ENCODE measurements around the gene CACTIN. TPM values are rescaled to one million over a fixed set of nuclear protein-coding genes. Genes with fewer than 3 reads are reported as not detected.
"Not testable (repeated sequence)": the region's sequence is repeated elsewhere in the genome, so short reads cannot be mapped to it uniquely, and the experiment has no call there.

The CACTIN gene
- 10.5 and 13.0 TPM in 2 replicates for total RNA-seq (2014; rRNA removed; shearing (Covaris generic))
- polyA plus RNA-seq (2014; cell fraction: nucleus; rRNA removed) = 41.2 and 48.9 TPM in 2 replicates

DNA sequence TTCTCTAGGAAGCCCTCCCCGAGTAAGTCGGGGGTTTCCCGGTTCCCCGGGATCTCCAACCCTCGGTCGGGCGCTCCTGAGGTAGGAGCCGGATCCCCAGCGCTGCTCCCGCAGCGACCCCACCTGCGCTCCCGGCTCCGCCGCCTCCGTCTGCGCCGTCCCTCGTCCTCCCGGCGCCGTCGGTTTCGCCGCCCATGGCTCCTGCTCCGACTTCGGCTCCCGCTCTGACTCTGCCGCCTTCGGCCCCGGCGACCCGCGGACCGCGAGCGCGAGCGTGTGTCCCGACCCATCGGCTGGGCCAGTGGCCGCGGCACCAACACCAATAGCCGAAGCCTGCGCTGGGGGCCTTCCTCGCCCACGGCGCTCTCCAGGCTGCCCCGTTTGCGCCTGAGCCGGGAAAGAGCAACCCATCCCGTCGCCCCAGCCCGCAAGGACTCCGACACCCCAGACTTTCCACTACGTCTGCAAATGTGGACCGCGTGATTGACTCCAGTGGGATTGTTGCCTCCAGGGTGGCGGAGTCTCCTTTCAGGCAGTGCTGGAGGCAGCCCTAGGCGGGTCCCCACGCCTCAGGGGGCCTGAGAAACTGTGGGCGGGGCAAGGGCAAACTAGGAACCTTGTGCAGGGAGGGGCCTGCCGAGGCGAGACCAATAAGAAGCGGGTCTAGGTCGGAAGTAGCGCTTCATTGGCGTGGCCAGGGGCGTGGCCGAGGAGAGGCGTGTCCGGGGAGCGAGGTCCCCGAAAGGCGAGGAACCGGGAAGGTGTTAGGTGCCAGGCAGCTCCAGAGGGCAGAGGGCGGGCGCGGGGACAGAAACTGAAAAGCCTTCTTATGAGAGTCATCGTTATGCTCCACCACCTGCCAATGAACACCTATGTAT lies at the start of gene CACTIN:
Gene CACTIN, minus strand, starts transcription at position 318 of the 878 bp plus-strand sequence. Its CDS starts 28 bp downstream, at position 290.
- DNase-seq (ENCODE audit: extremely low read depth, low read depth) = peak; percentile 97

DNA sequence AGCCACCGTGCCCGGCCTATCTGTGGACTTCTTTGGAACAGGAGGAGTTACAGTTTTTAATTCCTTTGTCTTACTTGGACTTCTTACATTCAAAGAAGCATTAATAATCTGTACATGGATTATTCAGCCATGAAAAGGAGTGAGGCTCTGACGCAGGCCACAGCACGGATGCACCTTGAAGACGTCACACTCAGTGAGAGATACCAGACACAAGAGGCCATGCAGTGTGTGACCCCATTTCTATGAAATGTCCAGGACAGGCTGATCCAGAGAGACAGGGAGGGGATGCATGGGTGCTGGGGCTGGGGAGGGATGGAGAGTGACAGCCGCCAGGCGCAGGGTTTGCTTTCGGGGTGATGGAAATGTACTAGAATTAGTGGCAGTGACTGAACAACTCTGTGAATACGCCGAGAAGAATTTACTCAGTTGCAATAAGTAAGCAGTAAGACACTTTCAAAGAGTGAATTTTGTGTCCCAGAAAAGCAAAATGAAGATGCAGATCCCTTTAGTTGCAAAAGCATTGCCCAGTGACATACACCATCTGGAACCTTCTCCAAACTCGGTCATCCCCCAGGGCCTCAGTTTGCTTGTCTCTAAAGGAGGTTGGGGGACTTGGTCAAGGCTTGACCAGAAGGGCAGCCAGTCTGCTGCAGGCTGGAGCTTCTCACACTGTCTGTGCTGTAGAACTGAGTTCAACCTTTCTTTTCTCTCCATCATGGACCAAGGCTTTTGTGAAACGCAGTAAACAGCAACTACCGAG lies 48.4 kb upstream of the CACTIN start:
- DNase-seq (ENCODE audit: extremely low read depth, low read depth) = no peak

DNA sequence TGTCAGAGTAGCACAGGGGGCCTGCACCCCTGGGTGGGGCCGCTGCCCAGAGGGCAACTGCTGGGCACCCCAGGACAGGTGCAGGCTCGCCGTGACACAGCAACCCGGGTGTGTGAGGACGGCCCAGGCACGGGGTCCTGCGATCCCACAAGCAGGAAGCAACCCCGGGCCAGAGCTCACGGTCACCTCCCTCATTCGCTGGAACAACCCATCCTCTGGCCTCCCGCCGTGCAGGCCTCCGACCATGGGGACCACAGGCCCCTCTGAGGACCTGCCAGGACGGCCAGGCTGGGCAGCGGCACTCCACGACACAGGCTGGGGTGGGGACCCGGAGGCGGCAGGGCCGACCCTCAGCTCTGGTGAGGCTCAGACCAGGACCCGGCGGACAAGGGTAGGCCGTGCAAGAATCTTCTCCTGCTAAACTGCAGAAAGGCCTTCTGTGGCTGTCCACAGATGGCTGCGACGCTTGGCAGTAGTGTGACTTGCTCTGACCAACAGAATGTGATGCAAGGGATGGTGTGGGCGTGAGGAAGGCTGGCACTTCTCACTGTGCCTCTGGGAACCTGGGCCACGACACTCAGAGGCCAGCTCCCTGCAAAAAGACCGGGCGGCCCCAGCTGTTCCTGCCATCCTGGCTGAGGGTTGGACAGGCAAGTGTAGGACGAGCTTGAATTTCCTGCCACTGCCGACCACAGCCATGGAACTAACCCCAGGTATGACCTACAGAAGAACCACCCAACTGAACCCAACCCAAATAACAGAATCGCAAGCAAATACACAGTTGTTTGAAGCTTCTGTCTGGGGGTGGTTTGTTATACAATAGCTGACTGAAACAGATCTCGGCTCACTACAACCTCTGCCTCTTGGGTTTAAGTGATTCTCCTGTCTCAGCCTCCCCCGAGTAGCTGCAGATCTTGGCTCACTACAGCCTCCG lies 47.2 kb upstream of the CACTIN start:
- no peak for DNase-seq (ENCODE audit: extremely low read depth, low read depth)

DNA sequence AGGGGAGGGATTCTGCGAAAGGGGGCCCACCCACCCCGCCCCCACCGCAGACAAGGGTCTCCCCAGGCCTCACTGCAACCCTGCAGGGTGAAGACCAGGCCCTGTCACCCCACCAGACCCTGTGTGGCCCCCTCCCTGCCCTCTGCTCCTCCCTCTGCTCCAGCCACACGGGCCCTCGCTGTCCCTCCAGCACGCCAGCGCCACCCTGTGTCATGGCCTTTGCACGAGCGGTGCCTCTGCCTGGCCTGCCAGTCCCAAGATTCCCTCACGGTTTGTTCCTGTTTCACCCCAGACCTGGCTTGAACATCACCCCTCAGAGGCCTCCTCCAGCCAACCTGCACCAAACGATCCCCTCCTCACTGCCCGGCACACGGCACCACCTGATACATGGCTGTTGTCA lies 46.4 kb upstream of the CACTIN start:
- DNase-seq (ENCODE audit: extremely low read depth, low read depth) = no peak

DNA sequence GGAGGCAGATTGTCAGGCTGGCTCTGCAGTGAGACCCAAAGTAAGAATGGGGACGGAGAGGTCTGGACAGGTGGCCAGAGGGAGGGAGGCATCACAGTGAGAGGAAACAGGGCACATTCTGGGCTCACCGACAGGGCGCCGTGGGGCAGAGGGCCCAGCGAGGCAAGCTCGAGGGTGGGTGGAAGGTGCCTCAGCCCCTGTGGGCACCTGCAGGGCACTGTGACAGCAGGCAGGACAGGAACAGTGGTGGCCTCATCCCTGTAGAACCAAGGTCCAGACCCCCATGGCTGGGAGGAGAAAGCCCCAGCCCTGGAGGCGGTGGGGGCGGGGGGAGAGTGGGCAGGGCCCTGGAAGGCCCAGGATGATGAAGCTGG lies 46.0 kb upstream of the CACTIN start:
- no peak for DNase-seq (ENCODE audit: extremely low read depth, low read depth)

DNA sequence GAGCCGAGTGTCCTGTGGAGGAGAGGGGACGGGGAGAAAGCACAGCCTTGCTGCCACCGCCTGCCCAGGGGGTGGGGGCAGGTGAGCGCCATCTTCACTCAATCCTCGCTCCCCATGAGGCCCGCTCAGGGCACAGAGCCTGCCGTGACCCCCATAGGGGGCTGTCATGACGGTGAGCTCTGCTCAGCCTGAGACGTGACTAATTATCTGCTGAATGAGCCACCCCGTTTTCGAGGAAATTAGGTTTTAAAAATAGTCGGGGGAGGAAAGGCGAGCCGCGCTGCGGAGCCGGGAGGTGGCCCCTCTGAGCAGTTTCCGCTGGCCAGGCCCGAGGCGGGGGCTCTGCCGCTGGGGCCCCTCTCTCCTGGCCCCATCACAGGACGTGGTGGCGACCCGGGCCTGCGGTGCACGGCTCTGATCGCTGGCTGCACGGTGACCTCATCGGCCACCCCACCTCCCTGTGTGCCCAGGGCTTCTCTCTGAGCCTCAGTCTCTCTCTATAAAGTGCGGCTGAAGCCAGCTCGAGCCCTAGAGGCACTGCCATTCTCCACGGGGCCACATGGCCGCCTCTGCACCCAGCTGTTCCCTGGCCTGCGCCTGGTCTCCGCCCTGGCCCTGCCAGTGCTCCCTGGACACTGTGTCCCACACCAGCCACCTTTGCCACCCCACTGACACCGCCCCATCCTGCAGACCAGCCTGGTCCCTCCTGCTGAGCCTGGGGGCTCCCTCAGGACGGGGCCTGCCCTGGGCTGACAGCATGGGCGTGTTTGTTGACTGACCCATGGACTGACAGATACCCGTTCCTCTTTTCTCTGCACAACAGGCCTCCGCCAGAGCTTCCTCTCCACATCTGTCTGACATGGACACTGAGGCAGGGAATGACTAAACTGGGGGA lies 45.3 kb upstream of the CACTIN start:
- no peak for DNase-seq (ENCODE audit: extremely low read depth, low read depth)

DNA sequence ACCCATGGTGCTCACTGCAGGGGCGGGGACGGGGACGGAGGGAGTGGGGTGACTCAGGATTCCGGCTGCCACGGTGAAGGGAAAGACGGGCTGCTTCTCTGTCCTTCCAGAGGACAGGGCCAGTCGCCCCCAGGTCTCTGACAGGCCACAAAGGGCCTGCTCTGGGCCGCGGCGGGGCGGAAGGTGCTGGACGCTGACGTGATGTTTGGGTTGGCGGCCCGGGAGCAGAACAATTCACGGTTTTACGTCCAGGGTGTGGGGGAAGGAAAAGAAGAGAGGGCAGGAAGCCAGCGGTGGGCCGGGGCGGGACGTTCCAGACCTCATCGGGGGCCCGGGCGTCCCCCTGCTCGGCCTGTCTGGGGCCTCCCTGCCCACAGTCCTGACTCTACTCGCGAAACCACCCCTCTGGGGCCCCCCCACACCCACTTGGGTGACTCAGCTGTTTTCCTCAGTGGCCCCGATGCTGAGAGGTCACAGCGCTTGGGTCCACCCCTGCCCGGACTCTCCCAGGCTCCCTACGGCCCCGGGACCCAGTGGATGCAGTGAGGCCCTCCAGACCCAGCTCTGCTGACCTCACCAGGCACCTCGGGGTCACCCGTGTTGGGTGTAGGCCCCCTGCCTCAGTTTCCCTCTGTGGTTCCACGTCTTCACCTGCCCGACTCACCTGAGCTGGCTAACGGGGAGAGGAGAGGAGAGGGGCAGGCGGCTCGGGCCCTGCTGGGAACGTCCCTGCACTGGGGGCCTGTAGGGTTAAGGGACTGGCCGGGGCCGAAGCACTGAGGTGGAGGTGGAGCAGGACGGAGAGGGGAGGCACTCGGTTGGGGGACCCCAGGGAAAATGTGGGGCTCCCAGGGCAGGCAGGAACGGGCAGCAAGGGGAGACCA lies 44.4 kb upstream of the CACTIN start:
- DNase-seq (ENCODE audit: extremely low read depth, low read depth) = peak; percentile 54

DNA sequence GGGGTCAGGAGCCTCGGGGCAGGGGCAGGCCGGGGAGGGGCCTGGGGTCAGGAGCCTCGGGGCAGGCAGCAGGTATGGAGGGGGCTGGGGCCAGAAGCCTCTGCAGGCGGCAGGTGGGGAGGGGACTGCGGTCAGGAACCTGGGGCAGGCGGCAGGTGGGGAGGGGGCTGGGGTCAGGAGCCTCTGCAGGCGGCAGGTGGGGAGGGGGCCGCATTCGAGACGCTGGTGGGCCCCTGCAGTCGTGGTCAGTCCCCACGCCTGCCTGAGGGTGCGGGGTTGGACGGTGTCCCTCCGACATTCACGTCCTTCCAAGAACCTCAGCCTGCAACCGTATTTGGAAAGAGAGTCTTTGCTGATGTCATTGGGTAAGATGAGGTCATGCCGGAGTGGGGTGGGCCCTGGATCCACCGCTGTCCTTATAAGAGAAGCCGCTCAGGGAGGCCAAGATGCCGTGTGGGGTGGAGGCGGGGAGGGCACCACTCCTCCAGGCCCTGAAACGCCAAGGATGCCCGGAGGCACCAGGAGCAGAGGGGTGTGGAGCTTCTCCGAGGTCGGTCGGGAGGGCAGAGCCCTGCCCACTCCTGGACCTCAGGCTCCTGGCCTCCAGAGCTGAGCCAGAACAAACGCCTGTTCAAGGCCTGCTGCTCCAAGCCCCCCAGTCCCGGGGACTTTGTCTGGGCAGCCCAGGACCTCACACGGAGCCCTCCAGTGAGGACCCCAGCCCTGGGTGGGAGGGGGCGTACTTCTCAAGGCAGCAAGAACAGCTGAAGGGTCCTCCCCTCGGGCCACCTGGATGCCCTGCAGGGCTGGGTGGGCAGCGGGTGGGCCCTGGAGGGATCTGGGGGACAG lies 43.6 kb upstream of the CACTIN start:
- peak; percentile 86 for DNase-seq (ENCODE audit: extremely low read depth, low read depth)

DNA sequence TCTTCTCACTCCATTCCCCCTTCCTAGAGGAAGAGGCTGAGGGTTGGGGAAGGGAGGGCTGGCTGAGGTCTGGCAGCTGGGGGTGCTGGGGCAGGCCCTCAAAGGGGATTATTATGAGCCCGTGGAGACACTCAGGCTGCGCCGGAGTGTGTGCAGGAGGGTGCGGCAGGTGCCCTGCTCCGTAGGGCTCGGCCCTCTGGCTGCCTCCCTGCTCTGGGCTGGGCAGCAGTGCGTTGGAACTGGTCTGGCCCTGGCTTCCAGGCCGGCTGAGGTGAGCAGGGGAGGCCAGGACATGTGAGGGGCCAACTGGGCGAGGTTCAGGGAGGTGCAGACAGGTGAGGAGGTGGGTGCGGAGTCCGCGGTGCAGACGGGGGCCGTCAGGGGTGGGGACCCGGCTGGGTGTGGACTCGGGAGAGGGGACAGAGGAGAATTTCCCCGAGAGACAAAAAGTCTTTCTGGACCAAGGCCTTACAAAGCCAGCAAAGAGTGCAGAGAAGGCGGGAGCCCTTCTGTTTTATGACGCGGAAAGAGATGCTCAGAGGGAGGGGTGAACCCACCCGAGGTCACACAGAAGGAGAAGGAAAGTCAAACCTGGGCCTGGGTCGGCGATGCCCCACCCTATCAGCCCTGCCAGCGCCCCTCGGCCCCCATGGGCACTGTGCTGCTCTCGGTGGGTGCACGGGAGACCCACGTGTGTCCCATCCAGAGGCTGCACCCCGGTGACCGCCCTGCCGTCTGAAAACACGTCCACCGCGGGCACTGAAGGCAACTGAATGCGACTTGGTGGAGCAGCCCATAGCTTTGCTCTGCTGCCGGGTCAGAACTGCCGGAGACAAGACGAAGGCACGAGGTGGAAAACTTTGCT lies 42.7 kb upstream of the CACTIN start:
- DNase-seq (ENCODE audit: extremely low read depth, low read depth) = no peak

DNA sequence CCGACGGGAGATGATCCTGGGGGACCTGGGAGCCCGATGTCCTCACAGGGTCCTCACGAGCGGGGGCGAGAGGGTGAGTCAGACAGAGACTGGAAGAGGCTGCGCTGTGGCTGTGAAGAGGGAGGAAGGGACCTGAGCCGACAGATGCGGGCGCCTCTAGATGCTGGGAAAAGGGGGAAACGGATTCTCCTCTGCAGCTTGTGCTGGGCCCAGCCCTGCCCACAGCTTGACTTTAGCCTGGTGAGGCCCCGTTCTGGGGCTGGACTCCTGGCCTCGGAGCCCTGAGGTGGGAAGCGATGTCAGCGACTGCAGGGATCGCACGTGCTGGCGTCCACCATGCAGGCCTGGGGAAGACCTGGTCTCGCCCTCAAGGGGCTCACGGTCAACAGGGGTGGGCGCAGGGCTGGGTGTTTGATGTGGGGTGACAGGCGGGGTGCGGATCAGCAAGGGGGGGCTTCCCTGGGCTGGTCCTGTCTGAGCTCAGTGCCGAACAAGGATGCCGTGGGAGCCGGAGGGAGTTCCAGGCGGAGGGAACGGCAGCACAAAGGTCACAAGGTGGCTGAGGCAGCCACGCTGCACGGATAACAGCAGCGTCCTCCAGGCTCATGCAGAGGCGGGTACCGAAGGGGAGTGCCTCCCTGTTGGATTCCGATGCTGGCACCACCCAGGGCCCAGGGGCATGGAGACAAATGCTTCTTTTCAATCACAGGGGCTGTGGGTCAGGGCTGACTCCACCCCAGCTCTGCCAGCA lies 41.9 kb upstream of the CACTIN start:
- DNase-seq (ENCODE audit: extremely low read depth, low read depth) = no peak

DNA sequence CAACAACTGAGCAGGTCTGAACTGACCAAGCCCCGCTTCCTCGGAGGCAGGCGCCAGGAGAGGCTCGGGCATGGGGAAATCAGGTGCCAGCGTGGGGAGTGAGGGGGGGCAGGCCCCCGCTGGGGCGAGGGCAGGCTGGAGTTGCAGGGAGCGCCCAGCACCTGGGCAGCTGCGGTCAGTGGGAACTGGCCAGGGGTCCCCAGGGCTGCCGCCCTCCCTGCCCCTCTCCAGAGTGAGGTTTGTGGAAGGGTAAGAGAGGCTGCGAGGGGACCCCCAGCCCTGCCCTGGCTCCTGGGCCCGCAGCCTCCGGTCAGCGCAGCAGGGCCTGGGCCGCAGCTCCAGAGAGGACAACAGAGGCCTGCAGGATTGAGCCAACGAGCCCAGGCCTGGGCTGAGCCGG lies 41.2 kb upstream of the CACTIN start:
- DNase-seq (ENCODE audit: extremely low read depth, low read depth) = no peak

DNA sequence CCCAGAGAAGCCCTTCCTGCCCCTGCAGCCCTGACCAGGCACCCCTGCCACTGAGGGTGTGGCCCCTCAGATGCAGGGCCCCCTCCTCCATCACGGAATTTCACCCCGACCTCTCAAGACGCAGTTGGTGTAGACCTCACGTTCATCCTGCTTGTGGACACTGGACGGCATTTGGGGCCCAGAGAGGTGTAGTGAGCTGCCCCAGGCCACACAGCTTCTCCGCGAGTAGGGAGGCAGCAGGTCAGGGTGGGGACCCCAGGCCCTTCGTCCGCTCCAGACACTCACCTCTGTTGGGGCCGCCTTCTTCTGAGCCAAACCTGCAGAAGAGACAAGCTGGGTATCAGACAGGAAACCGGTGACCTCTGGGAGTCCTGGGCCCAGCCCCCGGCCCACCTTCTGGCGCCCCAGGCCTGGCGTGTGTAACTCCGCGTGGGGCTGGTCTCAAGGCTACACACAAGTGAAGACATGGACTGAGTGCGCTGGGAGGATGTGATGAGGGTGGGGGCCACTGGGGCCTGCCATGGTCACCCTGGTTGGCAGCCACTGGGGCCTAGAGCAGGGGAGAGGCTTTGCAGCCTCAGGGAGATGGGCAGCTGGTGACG lies 40.5 kb upstream of the CACTIN start:
- no peak for DNase-seq (ENCODE audit: extremely low read depth, low read depth)

DNA sequence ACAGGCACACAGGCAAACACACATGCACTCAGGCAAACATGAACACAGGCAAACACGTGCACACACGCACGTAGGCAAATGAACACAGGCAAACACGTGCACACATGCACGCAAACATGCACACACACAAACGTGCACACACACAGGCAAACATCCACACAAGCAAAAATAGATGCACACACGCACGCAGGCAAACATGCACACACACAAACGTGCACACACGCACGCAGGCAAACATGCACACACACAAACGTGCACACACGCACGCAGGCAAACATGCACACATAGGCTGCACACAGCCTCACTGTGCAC lies 39.9 kb upstream of the CACTIN start:
- not testable (repeated sequence) for DNase-seq (ENCODE audit: extremely low read depth, low read depth)

DNA sequence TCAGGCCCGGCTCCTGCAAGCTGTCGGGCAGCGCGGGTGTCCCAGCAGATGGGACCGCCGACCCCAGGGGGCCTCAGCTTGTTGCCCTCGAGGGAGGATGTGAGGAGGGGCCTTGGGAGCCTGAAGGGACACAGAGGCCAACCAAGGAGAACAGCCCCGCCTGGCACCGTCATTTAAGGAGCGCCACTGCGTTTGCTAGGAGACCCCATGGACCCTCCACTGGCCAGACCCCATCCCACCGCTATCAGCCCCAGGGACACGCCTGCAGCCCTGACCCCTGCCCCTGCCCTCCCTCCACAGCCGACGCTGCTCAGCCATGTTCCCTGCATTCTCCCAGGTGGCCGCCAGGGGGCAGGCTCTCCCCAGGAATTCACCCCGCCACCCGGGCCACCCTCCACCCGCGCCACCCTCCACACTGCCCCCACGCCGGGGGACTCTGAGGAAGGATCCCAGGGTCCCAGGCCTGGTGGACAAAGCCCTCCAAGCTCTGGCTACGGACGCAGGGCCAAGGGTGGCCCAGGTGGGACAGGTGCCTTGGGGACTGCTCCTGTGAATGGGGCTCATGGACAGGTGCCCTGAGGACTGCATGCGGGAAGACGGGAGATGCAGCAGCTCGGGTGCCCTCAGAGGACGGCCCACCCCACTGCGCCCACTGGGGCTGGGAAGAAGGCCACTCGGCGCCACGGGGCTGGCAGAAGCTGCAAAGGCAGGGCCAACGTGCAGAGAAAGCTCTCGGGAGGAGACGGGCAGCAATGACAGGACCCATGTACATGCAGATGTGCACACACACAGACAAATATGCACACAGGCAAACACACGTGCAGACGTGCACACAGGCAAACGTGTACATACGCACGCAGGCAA lies 39.3 kb upstream of the CACTIN start:
- no peak for DNase-seq (ENCODE audit: extremely low read depth, low read depth)
